Amniotic stem cell (primary cell): ENCODE data around the gene RPS19.

ENCODE experiments used
- DNase-seq: peaks from one replicate; lab custom pipeline; 2025; lab: John Stamatoyannopoulos, UW

RPS19 gene

DNA sequence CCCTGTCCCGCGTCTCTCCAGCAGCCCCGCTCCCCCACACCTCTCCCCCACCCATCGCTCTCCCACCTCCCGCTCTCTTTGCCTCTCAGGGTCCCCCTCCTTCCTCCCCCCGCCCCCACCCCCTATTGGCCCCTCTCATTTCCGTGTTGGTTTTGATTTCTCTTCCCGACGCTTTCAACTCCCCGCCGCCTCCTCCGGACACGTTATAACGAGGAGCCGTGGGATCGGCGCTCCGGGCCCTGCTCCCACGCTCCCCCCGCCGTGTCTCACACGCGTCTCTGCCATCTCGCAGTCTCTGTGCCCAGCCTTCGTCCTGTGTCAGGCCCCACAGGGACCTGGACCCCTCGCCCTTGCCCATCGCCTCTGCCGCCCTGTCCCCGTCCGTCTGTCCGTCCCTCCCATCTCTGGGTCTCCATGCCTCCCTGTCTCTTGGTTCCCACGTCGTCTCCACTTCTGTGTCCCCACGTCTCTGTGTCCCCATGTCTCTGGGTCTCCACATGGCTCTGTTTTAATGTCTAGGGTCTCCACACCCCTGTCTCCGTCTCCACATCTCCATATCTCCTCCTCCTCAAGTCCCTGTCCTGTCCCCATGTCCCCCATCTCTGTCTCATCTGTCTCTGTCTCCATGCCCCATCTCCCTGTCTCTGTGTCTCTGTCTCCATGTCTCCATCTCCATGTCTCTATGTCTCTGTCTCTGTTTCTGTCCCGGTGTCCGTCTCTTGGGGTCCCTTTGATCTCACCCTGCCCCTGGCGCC lies 55.1 kb downstream of the RPS19 start:
- no peak for DNase-seq

DNA sequence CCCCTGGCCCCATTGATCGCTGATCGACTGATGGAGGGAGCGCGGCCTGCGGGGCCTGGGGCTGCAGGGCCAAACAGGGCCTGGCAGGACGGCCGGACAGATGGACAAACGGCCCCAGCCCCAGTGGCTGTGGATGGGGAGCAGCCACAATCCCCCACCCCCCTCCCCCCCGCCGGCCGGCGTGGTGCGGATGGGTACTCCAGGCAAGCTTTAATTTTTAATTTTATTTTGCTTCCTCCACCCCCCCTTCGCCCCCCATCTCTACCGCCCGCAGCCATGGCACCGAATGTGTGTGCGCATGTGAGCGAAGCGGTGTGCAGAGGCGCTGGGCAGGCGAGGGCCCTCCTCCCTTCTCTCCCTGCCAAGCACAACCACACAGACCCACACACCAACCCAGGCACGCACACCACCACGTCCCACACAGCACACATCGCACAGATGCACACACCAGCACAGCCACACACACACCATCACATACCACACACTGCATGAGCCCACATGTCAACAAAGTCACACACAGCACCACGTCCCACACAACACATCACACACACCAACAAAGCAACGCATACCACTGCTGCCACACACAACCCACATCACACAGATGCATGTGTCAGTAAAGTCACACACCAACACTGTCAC lies 55.8 kb downstream of the RPS19 start:
- DNase-seq = no peak

DNA sequence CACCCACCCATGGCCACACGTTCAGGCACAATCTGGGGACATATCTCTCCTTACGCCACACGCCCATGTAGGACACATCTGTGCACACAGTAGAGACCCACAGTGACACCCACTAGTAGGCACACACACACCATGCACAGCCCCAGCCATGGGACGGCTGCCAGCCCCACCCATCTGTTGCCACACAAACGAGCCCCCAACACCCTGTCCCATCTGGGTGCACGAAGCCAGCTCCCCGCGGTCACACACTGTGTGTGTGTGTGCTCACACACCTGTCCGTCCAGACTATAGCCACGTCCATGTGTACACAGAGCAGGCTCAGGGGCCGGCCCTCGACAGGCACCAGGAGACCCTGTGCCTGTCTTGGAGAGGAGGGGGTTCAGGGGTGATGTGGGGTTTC lies 57.6 kb downstream of the RPS19 start:
- no peak for DNase-seq

DNA sequence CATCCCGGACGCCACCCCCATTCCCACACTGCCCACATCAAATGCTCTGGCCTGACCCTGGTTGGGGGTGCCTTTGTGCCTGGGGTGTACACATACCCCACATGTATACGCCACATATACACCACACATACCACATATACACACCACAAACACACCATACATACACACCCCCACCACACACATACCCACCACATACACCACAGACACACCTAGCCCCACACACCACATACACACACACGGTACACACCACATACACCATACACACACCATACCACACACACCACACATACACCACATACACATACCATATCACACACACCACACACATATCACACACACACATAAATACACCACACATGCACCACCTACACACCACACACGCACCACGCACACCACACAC lies 58.0 kb downstream of the RPS19 start:
- no peak for DNase-seq

DNA sequence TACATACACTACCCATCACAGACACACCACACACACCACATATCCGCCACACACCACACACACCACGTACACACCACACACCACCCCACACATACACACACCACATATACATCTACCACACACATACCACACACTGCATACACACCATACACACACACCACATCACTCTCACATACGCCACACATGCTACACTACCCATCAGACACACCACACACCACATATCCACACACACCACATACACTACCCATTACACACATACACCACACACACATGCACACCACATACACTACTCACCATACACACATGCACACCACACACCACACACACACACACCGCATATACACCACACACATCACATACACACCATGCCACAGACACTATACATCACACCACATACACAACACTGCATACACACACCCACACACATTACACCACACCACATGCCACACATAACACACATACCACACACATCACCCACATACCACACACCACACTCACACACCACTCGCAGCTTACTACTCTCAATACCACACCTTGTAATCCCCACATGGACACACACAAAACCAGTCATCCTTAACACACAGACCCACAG lies 58.7 kb downstream of the RPS19 start:
- no peak for DNase-seq

DNA sequence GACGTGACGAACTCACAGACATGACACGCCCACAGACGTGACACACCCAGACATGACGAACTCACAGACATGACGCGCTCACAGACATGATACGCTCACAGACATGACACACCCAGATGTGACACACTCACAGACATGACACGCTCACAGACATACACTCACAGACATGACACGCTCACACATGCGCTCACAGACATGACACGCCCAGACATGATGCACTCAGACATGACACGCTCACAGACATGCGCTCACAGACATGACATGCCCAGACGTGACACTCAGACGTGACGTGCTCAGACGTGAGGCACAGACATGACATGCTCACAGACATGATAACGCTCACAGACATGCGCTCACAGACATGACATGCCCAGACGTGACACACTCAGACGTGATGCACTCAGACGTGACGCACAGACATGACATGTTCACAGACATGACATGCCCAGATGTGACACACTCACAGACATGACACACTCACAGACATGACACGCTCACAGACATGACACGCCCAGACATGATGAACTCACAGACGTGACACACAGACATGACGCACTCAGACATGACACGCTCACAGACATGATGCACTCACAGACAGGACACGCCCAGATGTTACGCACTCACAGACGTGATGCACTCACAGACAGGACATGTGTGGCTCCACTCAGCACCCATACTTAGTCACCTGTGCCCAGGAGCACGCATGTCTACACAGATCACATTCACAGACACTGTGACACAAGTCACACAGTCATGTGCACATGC lies 60.1 kb downstream of the RPS19 start:
- DNase-seq = no peak

DNA sequence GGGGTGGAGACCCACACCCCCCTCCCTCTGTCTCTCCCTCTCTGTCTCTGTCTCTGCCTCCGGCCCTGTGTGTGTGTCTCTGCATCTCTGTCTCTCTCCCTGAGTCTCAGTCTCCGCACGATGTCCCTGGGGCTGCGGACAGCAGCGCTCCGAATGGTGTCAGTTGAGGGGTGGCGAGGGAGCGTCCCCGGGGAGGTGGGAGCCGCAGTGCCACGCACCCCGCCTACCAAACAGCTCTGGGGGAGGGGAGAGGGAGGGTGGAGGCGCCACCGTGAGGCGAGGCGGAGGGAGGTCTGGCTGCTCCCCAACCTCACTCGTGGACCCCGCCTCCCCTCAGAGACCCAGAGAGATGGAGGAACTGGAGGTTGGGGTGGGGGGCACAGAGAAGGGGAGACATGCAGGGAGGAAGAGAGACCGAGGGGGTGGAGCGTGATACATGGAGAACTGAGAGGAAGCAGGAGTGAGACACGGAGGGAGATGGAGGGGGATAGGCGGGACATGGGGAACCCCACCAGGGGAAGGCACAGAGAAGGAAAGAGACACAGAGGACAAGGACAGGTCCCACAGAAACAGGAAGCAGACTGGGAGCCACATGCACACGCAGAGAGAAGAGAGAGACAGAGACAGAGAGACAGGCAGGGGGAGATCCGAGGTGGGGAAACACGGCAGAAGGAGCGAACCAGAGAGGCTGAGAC lies 61.0 kb downstream of the RPS19 start:
- no peak for DNase-seq

DNA sequence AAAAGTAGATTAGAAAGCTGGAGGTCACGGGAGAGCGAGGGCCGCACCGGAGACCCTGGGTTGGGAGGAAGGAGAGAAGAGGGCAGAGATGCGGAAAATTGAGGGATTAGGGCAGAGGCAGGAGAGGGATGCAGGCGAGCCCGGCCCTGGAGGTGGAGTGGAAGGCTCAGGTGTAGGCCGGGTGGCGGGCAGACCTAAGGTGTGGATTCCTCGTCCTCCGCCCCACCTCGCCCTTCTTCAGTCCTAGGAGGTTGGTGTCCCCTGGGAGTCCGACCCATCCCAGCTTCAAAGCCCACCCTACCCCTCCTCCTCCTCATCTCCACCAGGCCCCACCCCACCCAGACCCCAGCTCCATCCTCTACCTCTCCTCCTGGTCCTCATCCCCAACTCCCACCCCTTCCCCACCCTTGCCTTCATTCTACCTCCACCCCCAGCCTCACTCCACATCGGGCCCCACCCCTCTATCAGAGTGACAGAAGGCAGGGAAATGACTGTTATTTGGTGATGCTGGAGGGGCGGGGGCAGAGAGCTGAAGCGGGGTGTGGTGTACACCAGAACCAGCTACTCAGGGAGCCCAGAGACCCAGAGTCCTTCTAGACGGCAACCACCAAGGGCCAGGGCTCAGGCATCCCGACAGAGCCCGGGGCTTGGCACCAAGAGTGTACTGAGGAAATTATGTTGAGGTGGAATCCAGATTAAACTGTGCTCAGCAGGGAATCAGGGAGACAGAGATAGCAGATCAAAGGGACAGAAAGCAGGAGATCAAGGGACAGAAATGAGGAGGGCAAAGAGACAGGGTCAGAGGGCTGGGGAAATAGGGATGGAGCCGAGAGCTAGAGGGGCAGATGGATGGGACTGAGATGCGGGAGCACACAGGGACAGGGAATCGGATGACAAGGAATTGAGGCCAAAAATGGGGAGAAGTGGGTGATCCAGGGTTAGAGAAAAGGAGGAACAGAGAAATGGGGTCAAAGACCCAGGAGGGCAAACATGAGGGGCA lies 61.8 kb downstream of the RPS19 start:
- DNase-seq = no peak
